Activated T-cell treated with anti-CD3 and anti-CD28 coated beads, Interleukin-2, amount 50 U/mL, for 1 hour (primary cell): ENCODE data around the gene COPZ2.
A peak's percentile ranks its signal among the peaks of the same experiment; 100 is the strongest.
"Not testable (repeated sequence)": the region's sequence is repeated elsewhere in the genome, so short reads cannot be mapped to it uniquely, and the experiment has no call there.

Experiments
- DNase-seq: peaks from one replicate; pipeline ENCODE4 v3.0.0-alpha.2; 2020

The COPZ2 gene

GRCh38 chr17:48027322-48027981 is 10.1 kb downstream of the COPZ2 start:
- DNase-seq, result no peak

GRCh38 chr17:48026502-48027321 is 10.9 kb downstream of the COPZ2 start:
- DNase-seq, result peak; percentile 74

- no peak for DNase-seq
Measured at GRCh38 chr17:48025904-48026501, 11.6 kb downstream of the COPZ2 start.

GRCh38 chr17:48025040-48025903 is 12.3 kb downstream of the COPZ2 start:
- peak; percentile 99 for DNase-seq

DNA sequence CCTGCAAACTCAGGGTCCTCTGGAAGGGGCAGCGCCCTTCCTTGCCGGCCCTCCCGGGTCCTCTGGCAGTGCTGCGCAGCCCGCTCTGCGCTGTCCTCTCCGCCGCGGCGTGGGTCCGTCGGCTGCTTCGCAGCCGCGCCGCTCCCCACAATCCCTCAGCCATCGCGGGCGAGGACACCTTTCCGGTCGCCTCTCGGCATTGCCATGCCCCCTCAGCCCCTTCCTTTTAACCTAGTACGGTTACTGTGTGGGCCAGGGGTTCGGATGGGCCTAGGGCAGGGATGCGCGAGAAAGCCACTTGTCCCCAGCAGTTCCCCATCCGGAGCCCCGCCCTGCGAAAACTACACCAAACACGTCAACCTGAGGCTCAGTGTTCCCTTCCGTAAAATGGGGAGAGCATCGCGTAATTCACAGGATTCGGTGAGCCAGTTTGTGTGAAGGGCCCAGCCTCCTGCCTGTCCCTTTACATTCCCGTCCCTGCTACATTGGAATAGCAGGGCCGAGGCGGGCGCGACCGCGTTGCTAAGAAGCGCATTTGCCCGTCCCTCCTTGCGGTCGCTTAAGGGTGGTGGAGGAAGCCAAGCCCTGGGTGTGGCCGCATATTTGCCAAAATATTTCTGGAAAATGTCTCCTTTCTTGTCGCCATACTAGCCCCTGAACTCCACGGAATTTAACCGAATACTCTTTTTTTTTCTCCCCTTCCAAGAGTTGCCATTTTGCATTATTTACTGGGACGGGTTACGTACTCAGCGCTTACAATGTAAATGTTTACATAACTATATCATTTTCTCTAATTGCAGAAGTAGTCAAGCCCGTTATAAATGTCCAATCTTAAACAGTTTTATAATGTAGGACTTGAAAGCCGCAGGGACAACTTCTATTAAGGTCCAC is 13.2 kb downstream of the COPZ2 start:
- peak; percentile 53 for DNase-seq

DNA sequence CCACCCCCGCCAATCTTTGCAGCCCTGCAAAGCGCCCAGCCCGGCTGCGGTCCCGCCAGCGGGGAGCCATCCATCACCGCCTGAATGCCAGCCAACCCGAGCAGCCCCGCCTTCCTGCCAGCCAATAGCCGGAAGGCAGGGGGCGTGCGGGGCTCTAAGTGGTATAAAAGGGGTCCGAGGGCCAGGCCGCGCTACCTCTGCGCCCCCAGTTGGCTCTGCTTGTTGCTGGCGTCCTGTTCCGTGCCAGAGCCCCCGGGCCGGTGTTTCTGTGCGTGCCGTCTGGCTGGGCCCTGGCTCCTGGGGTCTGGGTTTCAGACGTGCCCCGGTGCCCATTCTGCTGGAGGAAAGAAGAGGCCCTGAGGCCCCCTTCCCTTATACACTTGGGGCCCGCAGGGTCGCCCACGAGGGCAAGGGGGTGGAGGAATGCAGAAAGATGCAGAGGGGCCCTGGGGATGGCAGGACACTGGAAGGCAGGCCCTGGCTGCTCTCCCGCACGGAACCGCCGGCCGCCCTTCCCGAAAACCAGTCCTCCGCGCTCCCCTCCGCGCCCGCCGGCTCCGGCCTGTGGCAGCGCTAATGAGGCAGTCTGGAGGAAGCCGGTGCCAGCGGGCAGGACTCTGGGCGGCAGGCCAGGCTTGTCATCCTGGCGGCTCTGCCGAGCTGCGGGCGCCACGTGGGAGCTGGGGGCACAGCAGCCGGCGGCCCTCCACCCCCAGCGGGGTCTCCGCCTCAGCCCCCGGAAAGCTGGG is 14.0 kb downstream of the COPZ2 start:
- DNase-seq, result peak; percentile 41

DNA sequence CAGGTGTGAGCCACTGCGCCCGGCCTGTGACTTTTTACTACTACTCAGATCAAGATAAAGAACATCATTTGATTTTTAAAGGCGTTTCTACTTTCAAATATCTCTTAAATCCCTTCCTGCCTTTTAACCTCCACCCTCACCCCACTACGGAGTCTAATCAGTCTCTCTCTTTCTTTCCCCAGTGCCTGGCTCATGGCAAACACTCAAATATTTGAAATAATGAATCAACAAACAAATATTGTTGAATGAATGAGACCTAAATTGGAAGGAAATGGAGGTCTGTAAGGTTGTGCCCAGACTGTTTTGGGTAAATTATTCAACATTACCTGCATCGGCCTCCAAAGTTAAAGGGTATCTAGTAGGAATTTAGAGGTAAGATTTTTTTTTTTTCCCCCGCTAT is 14.7 kb downstream of the COPZ2 start:
- no peak for DNase-seq

GRCh38 chr17:48021934-48022333 is 15.7 kb downstream of the COPZ2 start:
- no peak for DNase-seq

DNA sequence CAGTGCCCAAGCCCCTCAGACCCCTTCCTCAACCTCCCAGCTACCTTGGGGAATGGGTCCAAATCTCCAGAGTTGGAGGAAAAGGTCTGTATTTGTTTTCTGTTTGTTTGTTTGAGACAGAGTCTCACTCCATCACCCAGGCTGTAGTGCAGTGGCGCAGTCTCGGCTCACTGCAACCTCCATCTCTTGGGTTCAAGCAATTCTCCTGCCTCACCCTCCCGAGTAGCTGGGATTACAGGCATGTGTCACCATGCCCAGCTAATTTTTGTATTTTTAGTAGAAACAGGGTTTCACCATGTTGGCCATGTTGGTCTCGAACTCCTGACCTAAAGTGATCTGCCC is 19.8 kb downstream of the COPZ2 start:
- not testable (repeated sequence) for DNase-seq

- no peak for DNase-seq
Measured at GRCh38 chr17:48016112-48016511, 21.5 kb downstream of the COPZ2 start.

DNA sequence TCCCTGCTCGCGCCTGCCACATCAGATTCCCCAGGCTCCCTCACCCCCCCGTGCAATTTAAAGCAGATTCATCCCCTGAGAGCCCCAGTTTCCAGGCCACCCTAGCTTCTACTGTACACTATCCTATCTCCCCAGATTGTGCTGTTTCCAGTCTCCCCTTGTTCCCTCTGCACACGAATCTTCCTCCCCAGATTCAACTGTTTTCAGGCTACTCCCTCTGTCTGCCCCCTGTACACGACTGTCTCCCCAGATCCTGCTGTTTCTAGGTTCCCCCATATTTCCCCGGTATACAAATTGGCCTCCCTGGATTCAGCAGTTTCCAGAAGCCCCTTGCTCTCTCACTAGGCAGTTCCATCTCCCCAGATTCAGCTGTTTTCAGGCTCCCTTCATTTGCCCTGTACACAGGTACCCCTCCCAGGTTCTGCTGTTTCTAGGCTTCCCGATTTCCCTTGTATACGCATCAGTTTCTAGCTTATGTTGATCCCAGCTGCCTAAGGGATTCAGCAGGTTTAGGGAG is 22.9 kb downstream of the COPZ2 start:
- no peak for DNase-seq

DNA sequence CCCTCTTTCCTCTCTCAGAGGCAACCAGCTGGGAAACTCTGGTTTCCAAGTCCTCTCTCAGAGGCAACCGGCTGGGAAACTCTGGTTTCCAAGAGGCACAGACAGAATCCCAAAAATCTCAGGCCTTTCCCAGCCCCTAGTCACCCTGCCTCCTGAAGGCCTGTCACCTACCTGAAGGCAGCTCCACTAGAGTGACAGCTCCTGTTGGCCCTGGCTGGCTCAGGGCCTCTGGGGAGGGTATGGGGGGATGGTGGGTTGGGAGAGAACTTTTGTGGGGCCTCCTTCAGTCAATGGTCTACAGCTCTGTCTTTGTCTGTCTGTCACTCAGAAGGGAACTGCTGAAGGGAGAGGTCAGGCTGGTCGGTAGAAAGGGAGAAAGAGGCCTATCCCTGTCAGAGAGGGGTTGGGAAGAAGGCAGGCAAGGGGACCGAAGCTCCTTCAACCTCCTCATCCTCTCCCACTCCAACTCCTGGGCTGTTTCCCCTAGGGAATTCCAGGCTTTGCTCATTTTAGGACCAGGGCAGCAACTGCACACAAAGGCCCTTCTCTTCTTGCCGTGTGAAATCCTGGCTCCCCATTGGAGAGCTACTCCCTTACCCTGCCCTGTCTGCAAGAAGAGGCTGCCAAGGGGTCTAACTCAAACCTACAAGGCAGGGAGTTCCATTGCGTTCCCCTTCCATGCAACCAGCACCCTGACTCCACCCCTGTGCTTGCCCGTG is 23.6 kb downstream of the COPZ2 start:
- DNase-seq, result no peak

DNA sequence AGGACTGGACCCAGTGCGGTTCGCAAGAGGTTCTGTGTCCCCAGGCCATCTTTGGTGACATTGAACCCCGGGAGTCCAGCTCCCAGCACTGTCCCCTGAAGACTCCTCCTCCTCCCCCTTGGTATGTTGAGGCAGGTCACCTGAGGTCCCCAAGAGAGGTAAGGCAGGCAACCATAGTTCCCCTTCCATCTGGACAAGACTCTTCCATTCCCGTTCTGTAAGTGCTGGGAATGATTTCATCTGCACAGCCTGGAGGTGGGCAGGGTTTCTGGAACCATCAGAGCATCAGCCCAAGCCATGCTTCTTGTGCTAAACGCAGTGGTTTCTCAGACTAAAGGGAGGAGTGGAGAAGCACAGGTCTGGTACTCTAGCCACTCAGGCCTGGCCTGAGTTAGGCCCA is 24.9 kb downstream of the COPZ2 start:
- no peak for DNase-seq

- peak; percentile 72 for DNase-seq
Measured at GRCh38 chr17:48012151-48012520, 25.5 kb downstream of the COPZ2 start.

GRCh38 chr17:48011405-48012150 is 26.0 kb downstream of the COPZ2 start:
- DNase-seq, result peak; percentile 40

- DNase-seq, result no peak
Measured at GRCh38 chr17:48010193-48010592, 27.4 kb downstream of the COPZ2 start.

DNA sequence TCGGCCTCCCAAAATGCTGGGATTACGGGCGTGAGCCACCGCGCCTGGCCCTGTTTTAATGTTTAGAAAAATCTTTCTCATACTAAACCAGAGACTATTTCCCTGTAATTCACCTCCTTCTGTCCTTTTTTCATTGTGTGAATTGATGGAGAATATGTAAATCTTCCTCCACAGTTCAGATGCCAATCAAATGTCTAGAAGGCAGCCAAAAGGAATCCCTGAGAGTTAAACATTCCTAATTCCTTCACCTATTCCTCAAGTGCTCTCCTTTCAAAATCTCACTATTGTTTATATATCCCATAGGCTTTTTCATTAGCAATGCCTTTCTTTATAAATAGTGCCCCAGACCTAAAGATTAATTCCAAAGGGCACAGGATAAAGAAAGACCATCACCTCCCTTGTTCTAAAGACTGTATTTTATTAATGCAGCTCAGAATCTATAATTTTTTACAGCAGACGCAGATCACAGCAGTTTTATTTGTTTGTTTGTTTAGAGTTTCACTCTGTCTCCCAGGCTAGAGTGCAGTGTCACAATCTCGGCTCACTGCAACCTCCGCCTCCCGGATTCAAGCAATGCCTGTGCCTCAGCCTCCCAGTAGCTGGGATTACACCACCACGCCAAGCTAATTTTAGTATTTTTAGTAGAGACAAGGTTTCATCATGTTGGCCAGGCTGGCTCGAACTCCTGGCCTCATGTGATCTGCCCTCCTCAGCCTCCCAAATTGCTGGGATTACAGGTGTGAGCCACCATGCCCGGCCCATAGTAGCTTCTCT is 30.5 kb downstream of the COPZ2 start:
- no peak for DNase-seq

- DNase-seq, result no peak
Measured at GRCh38 chr17:48004983-48005382, 32.6 kb downstream of the COPZ2 start.
